ENCODE data around the gene NXN.
"Not testable (repeated sequence)": the region's sequence is repeated elsewhere in the genome, so short reads cannot be mapped to it uniquely, and the experiment has no call there.

Gene NXN

DNA sequence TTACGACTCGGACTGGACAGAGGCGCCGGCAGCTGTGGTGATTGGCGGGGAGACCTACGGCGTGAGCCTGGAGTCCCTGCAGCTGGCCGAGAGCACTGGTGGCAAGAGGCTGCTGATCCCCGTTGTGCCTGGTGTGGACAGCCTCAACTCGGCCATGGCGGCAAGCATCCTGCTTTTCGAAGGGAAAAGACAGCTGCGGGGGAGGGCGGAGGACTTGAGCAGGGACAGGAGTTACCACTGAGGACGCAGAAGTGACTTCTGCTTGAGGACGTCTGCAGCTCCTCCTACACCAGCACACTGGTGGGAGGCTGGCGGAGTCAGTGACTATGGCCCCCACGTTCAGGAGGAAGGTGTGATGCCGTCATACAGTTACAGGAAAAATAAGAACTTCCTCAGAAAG is 187.7 kb downstream of the NXN start:
- DNase-seq, result no peak

DNA sequence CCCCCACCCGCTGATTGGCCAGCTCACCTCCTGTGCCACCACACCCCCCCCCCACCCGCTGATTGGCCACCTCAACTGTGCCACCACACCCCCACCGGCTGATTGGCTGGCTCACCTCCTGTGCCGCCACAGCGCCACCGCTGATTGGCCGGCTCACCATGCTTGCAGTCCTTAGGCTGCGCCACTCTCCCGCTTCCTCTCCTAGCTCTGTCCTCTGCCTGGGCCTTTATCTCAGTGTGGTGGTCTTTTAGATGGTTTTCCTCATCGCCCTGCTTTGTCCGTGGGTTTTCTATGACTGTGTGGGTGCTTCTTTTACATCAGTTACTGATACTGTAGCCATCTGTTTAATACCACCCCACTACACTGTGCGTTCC is 188.7 kb downstream of the NXN start:
- not testable (repeated sequence) for DNase-seq

DNA sequence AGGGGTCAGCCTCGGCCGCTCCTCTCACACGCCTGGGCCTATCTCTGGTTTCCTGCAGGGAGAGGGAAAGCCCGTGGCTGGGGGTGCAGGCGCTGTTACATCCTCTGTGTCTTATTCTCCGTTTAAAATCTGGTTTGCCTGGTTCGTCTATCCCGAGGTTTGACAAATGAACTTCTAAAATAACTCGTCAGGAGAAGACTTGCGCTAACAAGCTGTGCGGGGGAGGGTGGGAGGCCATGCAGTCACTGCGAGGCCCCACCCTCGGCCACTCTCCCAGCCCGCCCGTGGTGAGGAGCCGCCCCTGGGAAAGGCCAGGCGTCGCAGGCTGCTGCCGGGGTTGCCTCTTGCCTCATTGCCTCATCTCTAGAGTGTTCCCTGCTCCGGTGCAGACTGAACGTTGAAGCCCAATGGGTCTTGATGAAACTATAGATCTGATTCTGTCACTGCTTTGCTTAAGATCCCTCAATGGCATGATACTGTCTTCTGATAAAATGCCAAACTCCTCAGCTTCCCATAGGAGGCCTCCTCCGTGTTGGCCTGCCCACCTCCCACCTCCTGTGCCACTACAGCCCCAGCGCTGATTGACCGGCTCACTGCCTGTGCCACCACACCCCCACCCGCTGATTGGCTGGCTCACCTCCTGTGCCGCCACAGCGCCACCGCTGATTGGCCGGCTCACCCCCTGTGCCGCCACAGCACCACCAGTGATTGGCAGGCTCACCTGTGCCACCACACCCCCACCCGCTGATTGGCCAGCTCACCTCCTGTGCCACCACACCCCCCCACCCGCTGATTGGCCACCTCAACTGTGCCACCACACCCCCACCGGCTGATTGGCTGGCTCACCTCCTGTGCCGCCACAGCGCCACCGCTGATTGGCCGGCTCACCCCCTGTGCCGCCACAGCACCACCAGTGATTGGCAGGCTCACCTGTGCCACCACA is 189.4 kb downstream of the NXN start:
- DNase-seq, result not testable (repeated sequence)

DNA sequence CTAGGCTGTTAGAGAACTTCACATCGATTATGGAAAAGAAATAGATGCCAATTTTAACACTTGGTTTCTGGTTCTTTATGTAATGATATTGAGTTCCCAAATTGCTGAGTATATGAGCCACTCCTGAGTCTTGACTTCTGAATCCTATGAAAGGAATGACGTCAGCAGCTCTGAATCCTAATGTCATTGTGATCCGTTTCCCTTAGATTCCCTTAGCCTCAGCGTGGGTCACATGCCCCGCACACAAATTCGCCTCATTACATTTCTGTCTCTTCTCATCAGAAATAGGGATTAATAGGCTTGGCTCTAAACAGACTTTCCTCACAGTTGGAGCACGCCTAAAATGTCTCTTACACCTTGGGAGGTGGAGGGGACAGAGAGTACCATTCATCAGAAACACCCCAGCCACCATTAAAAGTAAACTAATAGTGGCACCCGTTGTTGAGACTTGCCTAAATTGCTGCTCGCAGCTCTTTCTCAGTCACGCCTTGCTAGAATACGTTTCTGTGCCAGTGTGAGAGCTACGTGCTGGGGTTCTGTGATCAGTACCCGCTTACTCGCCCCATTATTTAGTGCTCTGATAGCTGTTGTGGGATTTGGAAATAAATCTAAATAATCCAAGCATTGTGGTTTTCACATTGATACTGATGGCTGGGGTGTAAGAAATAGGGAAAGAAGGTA is 190.3 kb downstream of the NXN start:
- DNase-seq, result no peak

DNA sequence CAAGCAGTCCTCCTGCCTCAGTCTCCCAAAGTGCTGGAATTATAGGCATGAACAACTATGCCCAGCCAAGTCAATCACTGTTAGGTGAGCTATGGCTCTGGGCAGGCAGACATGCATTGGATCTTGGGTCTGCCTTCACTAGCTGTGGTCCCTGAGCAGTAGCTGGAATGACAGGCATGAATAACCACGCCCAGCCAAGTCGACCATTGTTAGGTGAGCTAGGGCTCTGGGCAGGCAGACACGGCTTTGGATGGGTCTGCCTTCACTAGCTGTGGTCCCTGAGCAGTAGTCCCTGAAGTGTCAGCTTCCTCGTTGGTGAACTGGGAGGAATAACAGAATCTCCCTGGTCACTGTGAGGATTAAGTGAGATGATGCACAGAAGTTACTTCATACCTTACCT is 191.0 kb downstream of the NXN start:
- DNase-seq, result no peak

DNA sequence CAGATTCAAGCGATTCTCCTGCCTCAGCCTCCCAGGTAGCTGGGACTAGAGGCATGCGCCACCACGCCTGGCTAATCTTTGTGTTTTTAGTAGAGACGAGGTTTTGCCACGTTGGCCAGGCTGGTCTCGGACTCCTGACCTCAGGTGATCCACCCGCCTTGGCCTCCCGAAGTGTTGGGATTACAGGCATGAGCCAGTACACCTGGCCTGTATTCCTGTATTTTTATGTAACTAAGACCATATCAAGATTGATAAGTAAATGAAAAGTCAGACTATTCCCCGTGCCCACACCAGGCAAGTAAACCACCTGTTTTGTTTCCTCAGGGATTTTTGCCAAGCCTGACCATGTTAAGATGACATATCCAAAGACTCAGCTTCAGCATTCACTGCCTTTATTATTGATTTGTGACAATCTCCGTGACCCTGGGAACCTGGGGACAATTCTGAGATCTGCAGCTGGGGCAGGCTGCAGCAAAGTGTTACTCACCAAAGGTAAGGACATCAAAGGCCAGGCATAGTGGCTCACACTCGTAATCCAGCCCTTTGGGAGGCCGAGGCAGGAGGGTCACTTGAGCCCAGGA is 191.8 kb downstream of the NXN start:
- no peak for DNase-seq

DNA sequence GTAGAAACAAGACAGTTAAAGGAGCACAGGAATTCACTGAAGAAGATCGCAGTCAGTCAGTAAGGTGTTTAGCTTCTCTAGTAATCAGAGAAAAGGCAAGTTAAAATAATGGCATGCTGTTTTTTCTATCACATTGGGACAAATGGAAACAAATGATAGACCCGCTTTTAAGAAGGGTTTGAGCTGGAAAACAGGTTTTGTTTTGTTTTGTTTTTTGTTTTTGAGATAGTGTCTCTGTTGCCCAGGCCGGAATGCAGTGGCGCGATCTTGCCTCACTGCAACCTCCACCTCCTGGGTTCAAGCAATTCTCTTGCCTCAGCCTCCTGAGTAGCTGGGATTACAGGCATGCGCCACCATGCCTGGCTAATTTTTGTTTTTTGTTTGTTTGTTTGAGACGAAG is 193.7 kb downstream of the NXN start:
- DNase-seq, result not testable (repeated sequence)

DNA sequence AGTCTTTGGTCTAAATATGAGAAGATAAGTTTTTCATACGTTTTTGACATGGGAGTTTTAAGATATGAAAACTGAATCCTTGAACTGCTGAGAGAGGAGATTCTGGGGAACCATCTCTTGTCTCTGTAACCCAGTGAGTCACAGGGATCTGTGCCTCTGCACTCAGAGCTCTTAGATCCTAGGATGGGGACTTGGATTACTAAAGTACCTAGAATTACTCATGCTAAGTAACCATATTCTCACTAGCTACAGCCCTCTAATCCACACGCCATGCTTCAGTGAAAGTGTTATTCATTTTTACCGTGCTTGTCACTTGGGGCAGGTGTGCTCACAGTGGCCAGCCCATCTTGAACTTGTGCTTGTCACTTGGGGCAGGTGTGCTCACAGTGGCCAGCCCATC is 195.4 kb downstream of the NXN start:
- DNase-seq, result no peak

DNA sequence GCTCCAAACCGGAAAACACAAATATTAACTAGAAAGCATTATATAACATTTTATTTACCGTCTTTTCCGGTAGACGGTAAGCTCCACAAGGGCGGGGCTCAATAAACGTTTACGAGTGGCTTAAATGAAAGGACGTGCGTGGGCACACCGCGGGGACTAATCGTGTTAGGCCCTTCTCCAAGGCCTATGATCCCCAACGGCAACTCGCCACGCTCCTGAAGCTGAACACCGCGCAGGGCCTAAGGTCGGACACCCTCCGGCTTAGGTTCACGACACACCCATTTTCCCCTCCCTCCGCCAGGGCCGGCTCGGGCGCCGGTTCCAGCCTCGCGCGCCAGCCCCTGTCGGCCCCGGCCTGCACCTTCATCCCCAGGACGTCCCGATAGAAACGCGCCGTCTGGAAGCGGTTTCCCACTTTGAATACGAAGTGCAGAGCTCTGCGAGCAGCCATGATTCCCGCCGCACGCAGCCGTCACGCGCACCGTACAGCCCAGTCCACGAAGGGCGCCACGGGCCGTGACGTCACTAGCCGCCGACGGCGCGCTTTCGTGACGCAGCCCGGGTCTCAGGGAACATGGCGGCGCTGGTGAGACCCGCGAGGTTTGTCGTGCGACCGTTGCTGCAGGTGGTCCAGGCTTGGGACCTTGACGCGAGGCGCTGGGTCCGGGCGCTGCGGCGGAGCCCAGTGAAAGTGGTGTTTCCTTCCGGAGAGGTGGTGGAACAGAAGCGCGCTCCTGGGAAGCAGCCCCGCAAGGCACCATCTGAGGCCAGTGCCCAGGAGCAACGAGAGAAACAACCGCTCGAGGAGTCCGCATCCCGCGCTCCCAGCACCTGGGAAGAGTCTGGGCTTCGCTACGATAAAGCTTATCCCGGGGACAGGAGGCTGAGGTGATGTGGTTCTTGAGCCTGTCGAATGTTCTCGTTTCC is 197.5 kb downstream of the NXN start, which contains the start of the genes GLOD4 and MRM3:
Gene GLOD4 (minus strand): TSS at position 476 of the 927 bp plus-strand sequence. CDS start 25 bp downstream, at position 451.
Gene MRM3 (plus strand): TSS at position 549 of the 927 bp plus-strand sequence. CDS start 26 bp downstream, at position 575.
- DNase-seq, result peak; percentile 60

DNA sequence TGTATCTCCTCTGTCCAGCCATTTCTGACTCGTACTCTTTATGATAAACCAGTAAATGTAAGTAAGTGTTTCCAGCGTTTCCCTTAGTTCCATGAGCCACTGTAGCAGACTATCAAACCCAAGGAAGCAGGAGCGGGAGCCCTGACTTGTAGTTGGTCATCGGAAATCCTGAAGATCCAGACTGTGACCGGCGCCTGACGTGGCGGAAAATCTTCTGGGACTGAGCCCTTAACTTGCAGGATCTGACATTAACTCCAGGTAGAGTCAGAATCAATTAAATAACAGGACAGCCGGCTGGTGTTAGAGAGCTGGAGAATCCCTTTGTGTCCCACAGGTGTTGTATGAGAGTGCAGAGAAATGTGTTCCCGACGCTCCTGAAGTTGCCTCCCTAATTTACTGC is 201.5 kb downstream of the NXN start:
- DNase-seq, result no peak

DNA sequence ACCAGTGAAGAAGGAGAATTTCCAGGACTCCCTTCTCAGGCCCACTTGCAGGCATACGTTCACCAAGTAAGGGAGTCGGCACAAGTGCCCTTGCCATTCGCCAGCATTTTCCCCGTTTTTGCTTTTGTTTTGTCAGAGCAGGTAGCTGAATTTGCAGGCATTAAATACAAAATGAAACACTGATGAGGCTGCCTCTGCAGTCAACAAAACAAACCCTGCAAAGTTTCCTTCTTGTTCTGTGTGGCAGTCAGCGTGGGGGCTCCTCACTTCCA is 205.3 kb downstream of the NXN start:
- no peak for DNase-seq

DNA sequence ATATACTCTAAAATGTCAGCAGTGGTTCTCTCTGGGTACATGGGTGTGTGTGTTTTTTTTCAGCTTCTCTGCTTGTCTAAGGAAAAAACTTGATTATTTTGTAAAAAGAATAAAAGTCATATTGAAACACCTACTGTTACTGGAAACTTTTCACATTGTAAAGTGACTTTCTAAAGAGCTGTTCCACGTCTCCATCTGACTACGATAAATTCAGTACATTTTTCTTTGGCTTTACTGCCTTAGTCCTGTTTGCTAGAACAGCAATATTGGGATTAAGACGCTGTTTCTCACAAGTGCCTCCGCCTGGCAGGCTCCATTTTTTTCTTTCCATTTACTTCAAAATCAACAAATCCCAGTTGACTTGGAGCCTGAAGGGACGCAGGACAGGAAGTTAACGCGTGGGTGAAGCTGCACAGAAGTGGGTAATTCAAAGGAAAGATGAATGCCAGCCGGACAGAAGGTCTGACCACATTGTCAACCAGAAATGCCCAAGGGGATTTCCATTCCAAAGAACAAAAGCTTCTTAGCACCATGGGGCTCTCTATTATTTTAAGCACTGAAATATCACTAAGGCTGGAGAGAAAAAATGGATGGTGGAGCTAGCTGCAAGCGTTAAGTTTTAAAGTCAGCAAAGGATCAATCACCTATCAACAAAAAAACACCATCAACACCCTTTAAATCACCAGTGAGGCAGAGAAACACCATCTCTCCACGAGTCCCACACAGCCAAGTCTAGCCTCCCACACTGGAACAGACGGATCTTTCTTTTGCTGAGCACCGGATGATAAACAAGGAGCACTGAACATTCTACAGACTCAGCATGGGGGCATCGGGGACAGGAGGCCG is 205.9 kb downstream of the NXN start:
- no peak for DNase-seq

DNA sequence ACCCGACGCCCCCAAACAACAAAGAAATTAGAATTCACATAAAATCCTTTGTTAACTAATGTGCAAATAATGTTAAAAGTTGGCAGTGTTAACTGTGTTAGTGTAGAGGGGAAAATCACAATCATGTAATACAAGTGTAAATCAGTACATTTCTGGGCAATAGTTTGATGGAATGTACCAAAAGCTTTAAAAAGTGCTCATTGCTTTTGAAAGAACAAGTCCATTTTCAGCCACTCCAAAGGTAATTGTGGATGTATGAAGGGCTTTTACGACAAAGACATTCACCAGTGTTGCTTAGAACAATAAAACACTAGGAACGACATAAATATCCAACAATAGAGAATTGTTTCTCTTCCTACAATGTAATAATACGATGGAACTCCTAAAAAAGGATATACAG is 206.6 kb downstream of the NXN start:
- no peak for DNase-seq

DNA sequence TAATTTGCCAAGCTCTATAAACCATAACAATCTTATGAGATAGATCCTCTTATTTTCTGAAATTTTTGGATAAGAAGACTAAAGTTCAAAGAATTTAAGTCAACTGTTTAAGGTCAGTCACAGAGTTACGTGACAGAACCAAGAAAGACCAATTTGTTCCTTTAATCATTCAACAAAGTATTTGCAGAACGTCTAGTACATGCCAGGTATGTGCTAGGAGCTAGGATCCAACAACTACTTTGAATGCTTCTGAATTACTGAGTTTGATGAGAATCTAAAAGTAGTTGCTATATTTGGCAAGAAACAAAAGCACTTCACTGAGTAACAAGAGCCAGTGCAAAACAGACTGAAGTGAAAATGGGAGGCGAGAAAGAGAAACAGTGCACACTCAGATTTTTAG is 212.5 kb downstream of the NXN start:
- DNase-seq, result no peak

DNA sequence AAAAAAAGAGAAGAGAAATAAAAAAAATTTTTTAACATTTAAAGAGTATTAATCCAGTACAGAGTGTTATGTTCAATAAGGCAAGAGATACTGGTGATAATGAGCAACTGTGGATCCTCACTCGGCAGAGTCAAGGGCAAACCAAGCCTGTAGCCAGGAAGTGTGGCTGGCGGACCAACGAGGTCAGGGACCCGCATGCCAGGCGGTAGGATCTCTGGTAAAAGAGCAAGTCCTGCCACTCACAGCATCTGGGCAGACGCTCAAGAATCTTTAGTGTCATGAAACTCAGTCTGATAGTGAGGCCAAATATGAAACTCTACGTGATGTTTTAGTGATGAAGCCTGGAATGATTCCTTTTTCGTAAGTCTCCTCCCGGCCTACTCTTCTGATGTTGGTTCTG is 219.2 kb downstream of the NXN start:
- DNase-seq, result no peak

DNA sequence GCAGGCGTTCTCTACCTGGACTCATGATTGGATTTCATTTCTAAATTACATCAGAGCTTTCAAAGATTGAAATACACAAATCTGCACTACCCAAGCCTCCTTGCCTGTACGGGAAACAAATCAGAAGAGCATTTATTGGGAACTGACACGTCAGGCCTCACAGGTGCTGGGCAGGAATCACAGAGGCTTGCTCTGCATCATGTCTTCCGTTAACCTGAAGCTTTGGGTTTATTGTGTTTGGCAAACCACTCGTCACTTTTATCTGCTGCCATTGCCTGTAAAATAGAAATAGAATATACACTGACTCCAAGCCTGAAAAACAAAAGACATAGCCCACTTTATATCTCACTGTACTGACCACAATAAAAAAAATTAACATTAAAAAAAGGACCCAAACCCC is 219.6 kb downstream of the NXN start:
- DNase-seq, result no peak

DNA sequence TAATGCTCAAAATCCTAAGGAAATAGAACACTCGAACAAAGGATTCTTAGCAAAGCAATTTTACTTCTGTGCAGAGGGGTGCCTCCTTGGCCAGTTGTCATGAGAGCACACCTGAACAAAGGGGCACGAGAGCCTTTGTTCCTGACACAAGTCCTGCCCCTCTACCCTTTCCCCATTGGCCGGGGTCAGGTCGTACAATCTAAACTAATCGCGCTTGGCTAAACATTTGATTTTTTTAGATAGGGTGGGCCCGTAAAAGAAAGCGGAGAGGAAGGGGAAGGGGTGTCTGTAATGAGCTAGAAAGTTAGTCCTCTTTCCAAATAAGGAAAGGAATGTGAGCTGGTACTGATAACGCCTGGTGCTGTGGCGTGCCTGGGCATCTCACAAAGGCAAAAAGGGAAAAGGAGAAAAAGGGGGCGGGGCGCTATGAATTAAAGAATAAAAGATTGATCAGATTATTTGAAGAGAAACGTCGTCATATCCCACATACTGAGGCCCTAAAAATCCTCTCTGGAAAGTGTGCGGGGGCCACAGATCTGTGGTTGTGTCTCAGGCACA is 223.5 kb downstream of the NXN start:
- not testable (repeated sequence) for DNase-seq

DNA sequence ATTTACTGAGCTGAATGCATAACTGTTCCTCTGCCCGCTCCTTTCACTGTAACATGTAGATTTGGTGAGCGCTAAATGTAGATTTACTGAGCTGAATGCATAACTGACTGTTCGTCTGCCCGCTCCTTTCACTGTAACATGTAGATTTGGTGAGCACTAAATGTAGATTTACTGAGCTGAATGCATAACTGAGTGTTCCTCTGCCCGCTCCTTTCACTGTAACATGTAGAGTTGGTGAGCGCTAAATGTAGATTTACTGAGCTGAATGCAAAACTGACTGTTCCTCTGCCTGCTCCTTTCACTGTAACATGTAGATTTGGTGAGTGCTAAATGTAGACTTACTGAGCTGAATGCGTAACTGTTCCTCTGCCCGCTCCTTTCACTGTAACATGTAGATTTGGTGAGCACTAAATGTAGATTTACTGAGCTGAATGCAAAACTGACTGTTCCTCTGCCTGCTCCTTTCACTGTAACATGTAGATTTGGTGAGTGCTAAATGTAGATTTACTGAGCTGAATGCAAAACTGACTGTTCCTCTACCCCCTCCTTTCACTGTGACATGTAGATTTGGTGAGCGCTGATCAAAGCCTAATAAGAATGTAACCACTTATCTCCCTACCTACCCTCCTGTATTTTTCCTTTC is 224.1 kb downstream of the NXN start:
- not testable (repeated sequence) for DNase-seq

DNA sequence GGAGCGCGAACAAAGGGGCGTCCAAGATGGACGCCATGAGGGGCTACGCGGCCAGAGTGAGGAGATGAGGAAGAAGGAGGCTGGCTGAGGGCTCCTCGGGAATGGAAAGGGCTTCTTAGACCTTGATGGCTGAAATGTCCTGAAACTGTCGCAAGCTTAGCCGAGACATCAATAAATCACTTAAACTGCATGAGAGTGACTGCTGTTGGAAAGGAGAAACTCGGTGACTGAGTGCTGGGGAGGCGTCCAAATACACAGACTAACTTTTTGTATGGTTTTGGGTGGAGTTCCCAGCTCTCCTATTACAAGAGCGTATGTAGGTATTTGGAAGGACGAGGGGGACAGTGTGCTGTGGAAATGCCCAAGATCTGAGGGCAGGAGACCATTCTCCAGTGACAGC is 226.2 kb downstream of the NXN start:
- DNase-seq, result no peak

DNA sequence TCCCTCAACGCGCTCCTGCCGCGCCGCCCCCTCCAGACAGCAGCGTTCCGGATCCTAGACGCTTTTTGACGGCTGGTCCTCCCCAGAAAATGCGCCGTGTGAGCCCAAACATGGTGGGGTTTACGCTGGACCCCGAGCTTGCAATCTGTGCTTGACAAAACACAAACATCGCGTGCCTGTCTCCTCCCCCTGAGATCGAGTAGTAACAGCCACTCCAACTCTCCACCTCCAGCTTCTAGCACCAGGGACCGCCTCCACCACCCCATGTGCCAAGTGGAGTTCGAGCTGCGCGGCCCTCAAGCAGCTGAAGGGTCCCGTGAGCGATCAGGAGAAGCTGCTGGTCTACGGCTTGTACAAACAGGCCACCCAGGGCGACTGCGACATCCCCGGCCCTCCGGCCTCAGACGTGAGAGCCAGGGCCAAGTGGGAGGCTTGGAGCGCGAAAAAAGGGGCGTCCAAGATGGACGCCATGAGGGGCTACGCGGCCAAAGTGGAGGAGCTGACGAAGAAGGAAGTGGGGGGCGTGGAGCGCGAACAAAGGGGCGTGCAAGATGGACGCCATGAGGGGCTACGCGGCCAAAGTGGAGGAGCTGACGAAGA is 226.9 kb downstream of the NXN start:
- DNase-seq, result no peak

All from NCI-H1048 (cell line).